ENCODE results near the gene CACNA2D3.

- no peak for TF ChIP-seq CTCF (IDR thresholded peaks at IDR 0.05)
- no peak for TF ChIP-seq ZFX (IDR thresholded peaks at IDR 0.05; ENCODE audit: borderline replicate concordance)
Observed at GRCh38 chr3:55089211-55089610, 966.9 kb downstream of the CACNA2D3 start.
